HepG2 (cell line): ENCODE results near the gene ARHGAP45. TPM values are rescaled to one million over a fixed set of nuclear protein-coding genes. Genes with fewer than 3 reads are reported as not detected.

ENCODE experiments used
- HBP1 ChIP-seq: IDR thresholded peaks from 2 replicates; pipeline ENCODE4 v1.6.1; 2016; ENCODE audit warnings: low read depth, control low read depth
- HOXA3 ChIP-seq: sonication (generic); formaldehyde crosslinking; IDR thresholded peaks from 2 replicates; pipeline ENCODE4 v1.5.0; 2020; ENCODE audit warnings: missing genetic modification reagents
- POLR2AphosphoS5 ChIP-seq: IDR thresholded peaks from 2 replicates; pipeline ENCODE4 v1.6.1; 2012; ENCODE audit warnings: low read depth, low read length
- RBM39 ChIP-seq: fragments of 200-400 bp; formaldehyde crosslinking; IDR thresholded peaks from one replicate; pipeline ENCODE4 v1.6.1; 2018; ENCODE audit warnings: antibody characterized with exemption, mild to moderate bottlenecking, low read depth, low read length; ENCODE audit not compliant: poor library complexity, severe bottlenecking
- REXO4 ChIP-seq: sonication (generic); formaldehyde crosslinking; IDR thresholded peaks from 2 replicates; pipeline ENCODE4 v1.8.0; 2022; ENCODE audit warnings: missing genetic modification reagents, mild to moderate bottlenecking, borderline replicate concordance
- SAFB2 ChIP-seq: sonication (generic); formaldehyde crosslinking; IDR thresholded peaks from 2 replicates; pipeline ENCODE4 v1.5.1; 2020; ENCODE audit warnings: missing genetic modification reagents, low read depth, mild to moderate bottlenecking, borderline replicate concordance
- SALL2 ChIP-seq: sonication (generic); formaldehyde crosslinking; IDR thresholded peaks from 2 replicates; pipeline ENCODE4 v1.8.1; 2023; ENCODE audit warnings: mild to moderate bottlenecking, missing genetic modification reagents, inconsistent platforms
- SRF ChIP-seq: IDR thresholded peaks from 2 replicates; pipeline ENCODE4 v1.6.1; 2011; ENCODE audit warnings: mild to moderate bottlenecking, low read depth, low read length, moderate library complexity
- ZBED4 ChIP-seq: sonication (generic); formaldehyde crosslinking; IDR thresholded peaks from 2 replicates; pipeline ENCODE4 v1.4.0; 2020; ENCODE audit warnings: missing genetic modification reagents, borderline replicate concordance
- ZNF180 ChIP-seq: sonication (generic); formaldehyde crosslinking; IDR thresholded peaks from 2 replicates; pipeline ENCODE4 v1.4.0; 2020; ENCODE audit warnings: low read depth, missing genetic modification reagents, borderline replicate concordance
- ZNF282 ChIP-seq: fragments of 450-650 bp; IDR thresholded peaks from 2 replicates; pipeline ENCODE4 v1.6.1; 2018; ENCODE audit not compliant: partially characterized antibody
- ZNF331 ChIP-seq: sonication (generic); formaldehyde crosslinking; IDR thresholded peaks from 2 replicates; pipeline ENCODE4 v1.4.0; 2020; ENCODE audit warnings: missing genetic modification reagents
- ZNF484 ChIP-seq: sonication (generic); formaldehyde crosslinking; IDR thresholded peaks from 2 replicates; pipeline ENCODE4 v1.5.1; 2020; ENCODE audit warnings: mild to moderate bottlenecking, low read depth, missing genetic modification reagents, borderline replicate concordance
- ZNF549 ChIP-seq: sonication (generic); formaldehyde crosslinking; IDR thresholded peaks from 2 replicates; pipeline ENCODE4 v1.5.0; 2020; ENCODE audit warnings: missing genetic modification reagents
- ZNF710 ChIP-seq: sonication (generic); formaldehyde crosslinking; IDR thresholded peaks from 2 replicates; pipeline ENCODE4 v1.5.0; 2020; ENCODE audit warnings: mild to moderate bottlenecking, missing genetic modification reagents, borderline replicate concordance
- ZNF75D ChIP-seq: sonication (generic); formaldehyde crosslinking; IDR thresholded peaks from 2 replicates; pipeline ENCODE4 v1.8.1; 2023; ENCODE audit warnings: missing genetic modification reagents, mild to moderate bottlenecking, borderline replicate concordance
- ZNF782 ChIP-seq: sonication (generic); formaldehyde crosslinking; IDR thresholded peaks from 2 replicates; pipeline ENCODE4 v1.4.0; 2020; ENCODE audit warnings: missing genetic modification reagents, mild to moderate bottlenecking, borderline replicate concordance
- ZNF839 ChIP-seq: sonication (generic); formaldehyde crosslinking; IDR thresholded peaks from 2 replicates; pipeline ENCODE4 v1.4.0; 2020; ENCODE audit warnings: missing genetic modification reagents, mild to moderate bottlenecking, borderline replicate concordance
- ZSCAN12 ChIP-seq: sonication (generic); formaldehyde crosslinking; IDR thresholded peaks from 2 replicates; pipeline ENCODE4 v1.9.0; 2021; ENCODE audit warnings: mild to moderate bottlenecking, missing genetic modification reagents
- ZSCAN20 ChIP-seq: sonication (generic); formaldehyde crosslinking; IDR thresholded peaks from 2 replicates; pipeline ENCODE4 v1.4.0; 2020; ENCODE audit warnings: missing genetic modification reagents, mild to moderate bottlenecking, borderline replicate concordance
- ZSCAN22 ChIP-seq: sonication (generic); formaldehyde crosslinking; IDR thresholded peaks from 2 replicates; pipeline ENCODE4 v1.4.0; 2020; ENCODE audit warnings: mild to moderate bottlenecking, missing genetic modification reagents
- polyA plus RNA-seq, 8 experiments: library from polyadenylated mRNA; depleted of rRNA in 3 of 8; stranded (reverse) in 7 of 8; unstranded in 1 of 8; fragments of >200 nt; fragmentation: Illumina TruSeq in 4 of 8; extraction: Trizol in 4 of 8; gene quantifications; 2 replicates each; pipeline versions ENCODE4 v1.2.1 to v1.2.3, GENCODE V29; 2011 to 2016; ENCODE audit warnings: low read depth in 4 of 8, missing spikeins in 1 of 8, mixed read lengths in 1 of 8; ENCODE audit not compliant: insufficient read depth in 1 of 8
- total RNA-seq, 5 experiments: library from RNA; depleted of rRNA; stranded (reverse); fragments of >200 nt; fragmentation: Illumina TruSeq; extraction: Trizol; gene quantifications; 2 replicates each; pipeline ENCODE4 v1.2.3, GENCODE V29; 2016; ENCODE audit warnings: low read depth in 1 of 5

ARHGAP45 gene
- total and polyA plus RNA-seq, 2 of the 13 experiments (the other 11 are each of a cell fraction or from before 2014, with no cell fraction given): 0.84 to 32.0 TPM

- TF ChIP-seq HOXA3 (CRISPR knock-in tag) (0 out of 2 replicates have a peak, but pooled peaks have one; percentile 57), SRF (no peak; the same call in 1 of the 2 replicates), POLR2AphosphoS5 (peak; percentile 65), ZBED4 (CRISPR knock-in tag) (no peak), ZNF782 (CRISPR knock-in tag) (0 out of 2 replicates have a peak, but pooled peaks have one; percentile 70), ZNF484 (CRISPR knock-in tag) (no peak), ZNF331 (CRISPR knock-in tag) (0 out of 2 replicates have a peak, but pooled peaks have one; percentile 38), RBM39 (no peak), ZNF180 (CRISPR knock-in tag) (no peak), REXO4 (CRISPR knock-in tag) (no peak), SAFB2 (CRISPR knock-in tag) (peak; percentile 63; the same call in 1 of the 2 replicates), ZSCAN22 (peak; percentile 76; the same call in 1 of the 2 replicates), ZSCAN20 (CRISPR knock-in tag) (no peak), HBP1 (CRISPR knock-in tag) (peak; percentile 90), ZNF282 (peak; percentile 60), ZNF710 (peak; percentile 96), ZSCAN12 (CRISPR knock-in tag) (no peak), ZNF549 (CRISPR knock-in tag) (no peak), ZNF839 (CRISPR knock-in tag) (no peak), ZNF75D (no peak), SALL2 (CRISPR knock-in tag) (peak; percentile 33; the same call in 1 of the 2 replicates)
These were observed 31.4 kb downstream of the ARHGAP45 start (continued) for GRCh38 chr19:1098177-1099051.
